GM12874 (cell line): ENCODE data around the gene XRCC5.

Source experiments
- CTCF ChIP-seq: IDR thresholded peaks from 2 replicates; pipeline ENCODE4 v1.5.1; 2011; ENCODE audit warnings: low read depth, mild to moderate bottlenecking, control low read depth, low read length, moderate library complexity; ENCODE audit not compliant: insufficient read depth

Gene XRCC5

DNA sequence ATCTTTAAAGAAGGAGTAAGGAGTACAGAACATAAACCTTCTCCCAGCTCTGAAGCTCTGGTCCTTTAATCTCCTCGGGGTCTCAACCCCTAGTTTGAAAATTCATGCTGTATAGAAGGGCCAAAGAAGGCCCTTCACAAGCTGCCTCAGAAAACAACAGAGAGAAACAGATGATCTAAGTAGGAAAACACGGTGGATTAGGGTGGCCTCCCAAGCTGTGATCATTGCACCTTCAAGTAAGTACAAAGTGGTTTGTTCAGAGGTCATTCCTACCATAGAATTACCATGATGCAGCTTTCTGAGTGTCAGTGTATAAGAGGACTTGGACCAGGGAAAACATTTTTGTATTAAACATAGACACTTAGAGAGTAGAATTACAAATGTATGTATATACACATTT is 16.5 kb upstream of the XRCC5 start:
- no peak for TF ChIP-seq CTCF

DNA sequence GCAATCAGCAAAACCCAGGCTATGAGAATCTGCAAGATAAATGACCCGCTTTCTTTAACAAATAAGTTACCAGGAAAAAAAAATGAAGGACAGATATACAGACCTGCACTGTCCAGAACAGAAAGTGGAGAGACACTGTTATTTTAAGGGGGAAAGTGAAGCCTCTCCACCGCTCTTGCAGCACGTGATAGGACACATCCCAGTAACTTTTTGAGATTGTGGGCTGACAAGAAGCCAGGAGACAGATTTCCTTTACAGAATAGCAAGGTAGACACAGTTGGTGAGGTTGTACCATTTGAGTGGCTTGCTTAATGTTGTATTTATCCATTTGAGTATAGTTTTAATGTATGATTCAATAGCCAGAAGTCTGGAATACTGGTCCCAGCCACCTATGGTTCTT is 14.4 kb upstream of the XRCC5 start:
- TF ChIP-seq CTCF, result no peak

- TF ChIP-seq CTCF, result no peak
Measured at GRCh38 chr2:216098421-216099334, 10.5 kb upstream of the XRCC5 start.

GRCh38 chr2:216101109-216101508 is 8.0 kb upstream of the XRCC5 start:
- TF ChIP-seq CTCF, result no peak

GRCh38 chr2:216103213-216103612 is 5.9 kb upstream of the XRCC5 start:
- TF ChIP-seq CTCF, result no peak

DNA sequence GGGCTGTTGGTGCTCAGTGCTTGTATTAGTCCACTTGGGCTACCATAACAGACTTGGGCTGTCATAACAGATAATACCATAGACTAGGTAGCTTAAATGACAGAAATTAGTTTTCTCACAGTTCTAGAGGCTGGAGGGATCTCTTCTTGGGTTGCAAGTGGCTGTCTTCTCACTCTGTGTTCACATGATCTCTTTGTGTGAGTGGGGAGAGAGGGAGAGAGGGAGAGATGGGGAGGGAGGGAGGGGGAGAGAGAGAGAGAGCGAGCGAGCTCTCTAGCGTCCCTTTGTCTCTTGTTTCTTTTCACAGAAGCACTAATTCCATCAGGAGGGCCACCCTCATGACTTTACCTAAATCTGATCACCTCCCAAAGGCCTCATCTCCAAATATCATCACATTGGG is 4.5 kb upstream of the XRCC5 start:
- TF ChIP-seq CTCF, result no peak

DNA sequence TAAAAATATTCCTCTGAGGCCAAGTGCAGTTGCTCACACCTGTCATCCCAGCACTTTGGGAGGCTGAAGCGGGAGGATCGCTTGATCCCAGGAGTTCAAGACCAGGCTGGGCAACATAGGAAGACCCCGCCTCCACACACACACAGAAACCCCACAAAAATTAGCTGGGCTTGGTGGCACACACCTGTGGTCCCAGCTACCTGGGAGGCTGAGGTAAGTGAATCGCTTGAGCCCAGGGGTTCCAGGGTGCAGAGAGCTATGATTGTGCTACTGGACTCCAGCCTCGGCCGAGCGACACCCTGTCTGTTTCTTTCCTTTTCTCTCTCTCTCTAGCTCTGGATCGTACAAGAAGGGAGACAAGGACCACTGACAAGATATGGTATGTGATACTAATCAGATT is 1.8 kb upstream of the XRCC5 start:
- no peak for TF ChIP-seq CTCF
